Ascending aorta (tissue), 2 donors: ENCODE data around the gene PPOX. TPM values are rescaled to one million over a fixed set of nuclear protein-coding genes. Genes with fewer than 3 reads are reported as not detected.

ENCODE experiments used
- DNase-seq, 2 donors: peaks; one replicate each; pipeline ENCODE4 v3.0.0-alpha.2; 2019; ENCODE audit warnings: low spot score in 2 of 2
- H3K27ac ChIP-seq, 2 donors: fragments of 200-600 bp; sonication (generic); one replicate each; pipeline ENCODE4 v1.5.1; 2016 to 2017; ENCODE audit warnings: mild to moderate bottlenecking in 1 of 2
- H3K27me3 ChIP-seq: fragments of 200-600 bp; sonication (generic); one replicate; pipeline ENCODE4 v1.5.1; 2017
- H3K36me3 ChIP-seq, 2 donors: fragments of 200-600 bp; sonication (generic); one replicate each; pipeline ENCODE4 v1.5.1; 2016
- H3K4me1 ChIP-seq, 2 donors: fragments of 200-600 bp; sonication (generic); one replicate each; pipeline ENCODE4 v1.5.1; 2016 to 2017; ENCODE audit warnings: mild to moderate bottlenecking in 1 of 2
- H3K4me3 ChIP-seq, 2 donors: fragments of 200-600 bp; sonication (generic); one replicate each; pipeline ENCODE4 v1.5.1; 2016 to 2017; ENCODE audit warnings: mild to moderate bottlenecking in 1 of 2
- H3K9me3 ChIP-seq, 2 donors: fragments of 200-600 bp; sonication (generic); one replicate each; pipeline ENCODE4 v1.5.1; 2016
- intact Hi-C: fragments of 100-400 bp; cut with DNase I; formaldehyde crosslinking; loops from one replicate; pipeline ENCODE4 v1.15.1; 2023
- total RNA-seq: library from RNA; depleted of rRNA; stranded (reverse); fragments of >200 nt; gene quantifications from one replicate; pipeline ENCODE4 v1.1.0, GENCODE V29; 2016
- TF ChIP-seq, protein P1 (sequence below), 3 experiments: fragments of 200-600 bp in 2 of 3; fragments of 450-650 bp in 1 of 3; sonication (generic) in 2 of 3; IDR thresholded peaks; one replicate each; pipeline ENCODE4 v1.5.1; 2016 to 2019; ENCODE audit warnings: antibody characterized with exemption in 3 of 3, mild to moderate bottlenecking in 1 of 3, moderate library complexity in 1 of 3

PPOX gene
- total RNA-seq, 1 donor from 2014 or later: 4.8 TPM

DNA sequence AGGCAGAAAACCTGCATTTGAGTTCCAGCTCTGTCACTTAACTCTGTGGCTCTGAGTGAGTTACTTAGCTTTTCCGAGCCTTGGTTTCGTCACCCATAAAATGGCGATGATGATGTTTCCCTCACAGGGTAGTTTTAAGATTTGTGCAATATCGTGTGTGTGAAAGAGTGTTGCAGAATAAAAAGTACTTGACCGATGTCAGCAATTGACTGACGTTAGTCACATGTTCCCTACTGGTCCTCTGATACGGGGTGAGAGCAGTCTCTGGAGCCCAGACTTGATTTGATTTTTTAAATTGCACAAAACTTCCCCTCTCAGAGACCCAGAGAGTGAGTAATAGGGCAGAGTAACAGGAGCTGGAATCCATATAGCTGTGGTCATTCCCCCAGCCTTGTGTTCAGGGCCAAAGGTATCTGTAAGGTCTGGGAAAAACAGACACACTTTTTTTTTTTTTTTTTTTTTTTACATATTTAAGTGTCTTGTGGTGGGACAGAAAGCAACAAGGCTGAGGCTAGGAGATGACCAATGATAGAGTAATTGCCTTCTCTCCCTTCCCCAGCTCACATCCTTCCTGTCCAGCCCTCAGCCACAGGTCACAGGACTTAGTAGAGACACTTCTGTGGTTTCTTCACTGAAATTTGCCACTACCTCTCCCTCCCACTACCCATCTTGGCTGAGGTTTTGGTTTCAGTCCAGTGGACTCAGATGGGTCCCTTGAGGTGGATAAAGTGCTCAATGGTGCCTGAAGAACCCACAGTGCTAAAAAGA is 50.9 kb downstream of the PPOX start:
- TF ChIP-seq, protein P1, sequence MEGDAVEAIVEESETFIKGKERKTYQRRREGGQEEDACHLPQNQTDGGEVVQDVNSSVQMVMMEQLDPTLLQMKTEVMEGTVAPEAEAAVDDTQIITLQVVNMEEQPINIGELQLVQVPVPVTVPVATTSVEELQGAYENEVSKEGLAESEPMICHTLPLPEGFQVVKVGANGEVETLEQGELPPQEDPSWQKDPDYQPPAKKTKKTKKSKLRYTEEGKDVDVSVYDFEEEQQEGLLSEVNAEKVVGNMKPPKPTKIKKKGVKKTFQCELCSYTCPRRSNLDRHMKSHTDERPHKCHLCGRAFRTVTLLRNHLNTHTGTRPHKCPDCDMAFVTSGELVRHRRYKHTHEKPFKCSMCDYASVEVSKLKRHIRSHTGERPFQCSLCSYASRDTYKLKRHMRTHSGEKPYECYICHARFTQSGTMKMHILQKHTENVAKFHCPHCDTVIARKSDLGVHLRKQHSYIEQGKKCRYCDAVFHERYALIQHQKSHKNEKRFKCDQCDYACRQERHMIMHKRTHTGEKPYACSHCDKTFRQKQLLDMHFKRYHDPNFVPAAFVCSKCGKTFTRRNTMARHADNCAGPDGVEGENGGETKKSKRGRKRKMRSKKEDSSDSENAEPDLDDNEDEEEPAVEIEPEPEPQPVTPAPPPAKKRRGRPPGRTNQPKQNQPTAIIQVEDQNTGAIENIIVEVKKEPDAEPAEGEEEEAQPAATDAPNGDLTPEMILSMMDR (IDR thresholded peaks at IDR 0.05): no peak
- H3K9me3 ChIP-seq: no peaks in the 10 kb centered on the region
- peak overlapping the region in 1 of 2 donors; percentile 39 for H3K4me3 ChIP-seq
- no peak for DNase-seq
- peaks cover 19 to 30% of the 10 kb centered on the region in 2 donors for H3K36me3 ChIP-seq
- H3K4me1 ChIP-seq: peaks cover 0 to 4% of the 10 kb centered on the region in 2 donors
- intact Hi-C loops: no loop called here
- peak overlapping the region; percentile 78 to 84 for H3K27ac ChIP-seq
- no peaks in the 10 kb centered on the region for H3K27me3 ChIP-seq

DNA sequence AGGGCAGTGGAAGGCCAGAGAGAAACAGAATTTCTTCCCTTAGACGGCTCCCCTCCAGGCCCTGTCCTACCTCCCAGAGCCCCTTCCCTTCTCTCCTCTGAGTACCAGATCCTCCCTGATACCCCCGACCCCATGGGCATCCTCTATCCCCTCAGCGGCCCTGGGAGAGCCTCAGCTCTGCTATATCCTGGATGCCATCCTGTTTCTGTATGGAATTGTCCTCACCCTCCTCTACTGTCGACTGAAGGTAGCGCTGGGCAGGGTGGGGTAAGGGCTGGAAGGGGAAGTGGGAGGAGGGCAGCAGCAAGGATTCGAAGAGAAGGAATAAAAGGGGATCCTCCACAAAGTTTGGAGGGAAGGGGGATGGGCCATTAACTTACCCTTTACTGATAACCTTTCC is 51.6 kb downstream of the PPOX start:
- Histone ChIP-seq H3K9me3 (no peaks in the 10 kb centered on the region), H3K4me1 (peaks cover 0 to 4% of the 10 kb centered on the region in 2 donors), H3K27me3 (no peaks in the 10 kb centered on the region), H3K4me3 (peak overlapping the region in 1 of 2 donors; percentile 39), H3K36me3 (peaks cover 12 to 23% of the 10 kb centered on the region in 2 donors), H3K27ac (peak overlapping the region; percentile 72 to 78)
- DNase-seq: no peak
- intact Hi-C loops: no loop called here
- TF ChIP-seq, protein P1 (IDR thresholded peaks at IDR 0.05): no peak

DNA sequence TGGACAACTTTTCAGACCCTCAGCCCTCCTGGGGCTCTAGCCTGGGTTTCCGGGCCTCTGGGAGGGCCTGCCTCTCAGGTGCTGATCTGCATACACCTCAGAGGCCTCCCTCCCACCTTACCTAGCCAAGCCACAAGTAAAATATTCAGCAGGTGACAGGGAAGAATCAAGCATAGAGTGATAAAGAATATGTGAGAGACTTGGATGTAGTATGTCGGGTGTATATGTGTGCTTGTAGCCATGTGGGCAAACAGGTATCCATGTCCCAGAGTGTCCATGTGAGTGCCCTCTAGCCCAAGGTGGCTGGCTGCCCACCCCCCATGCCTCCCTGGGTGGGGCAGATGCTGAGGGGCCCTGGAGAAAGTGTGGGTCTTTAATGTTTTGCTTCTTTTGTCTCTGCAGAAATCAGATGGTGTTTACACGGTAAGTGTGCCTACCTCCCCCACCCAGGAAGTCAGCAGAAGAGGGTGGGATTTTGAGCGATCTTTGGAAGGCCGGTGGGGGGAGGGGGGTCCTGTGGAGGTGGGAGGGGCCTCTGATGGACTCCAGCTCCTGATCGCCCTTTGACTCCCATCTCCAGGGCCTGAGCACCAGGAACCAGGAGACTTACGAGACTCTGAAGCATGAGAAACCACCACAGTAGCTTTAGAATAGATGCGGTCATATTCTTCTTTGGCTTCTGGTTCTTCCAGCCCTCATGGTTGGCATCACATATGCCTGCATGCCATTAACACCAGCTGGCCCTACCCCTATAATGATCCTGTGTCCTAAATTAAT is 52.3 kb downstream of the PPOX start:
- peaks cover 6 to 17% of the 10 kb centered on the region in 2 donors for H3K36me3 ChIP-seq
- no peak for DNase-seq
- no peaks in the 10 kb centered on the region for H3K9me3 ChIP-seq
- TF ChIP-seq, protein P1 (IDR thresholded peaks at IDR 0.05): no peak
- H3K4me3 ChIP-seq: no peak overlapping the region
- intact Hi-C loops: no loop called here
- no peaks in the 10 kb centered on the region for H3K27me3 ChIP-seq
- peak overlapping the region in 1 of 2 donors; percentile 78 for H3K27ac ChIP-seq
- H3K4me1 ChIP-seq: peaks cover 0 to 4% of the 10 kb centered on the region in 2 donors

DNA sequence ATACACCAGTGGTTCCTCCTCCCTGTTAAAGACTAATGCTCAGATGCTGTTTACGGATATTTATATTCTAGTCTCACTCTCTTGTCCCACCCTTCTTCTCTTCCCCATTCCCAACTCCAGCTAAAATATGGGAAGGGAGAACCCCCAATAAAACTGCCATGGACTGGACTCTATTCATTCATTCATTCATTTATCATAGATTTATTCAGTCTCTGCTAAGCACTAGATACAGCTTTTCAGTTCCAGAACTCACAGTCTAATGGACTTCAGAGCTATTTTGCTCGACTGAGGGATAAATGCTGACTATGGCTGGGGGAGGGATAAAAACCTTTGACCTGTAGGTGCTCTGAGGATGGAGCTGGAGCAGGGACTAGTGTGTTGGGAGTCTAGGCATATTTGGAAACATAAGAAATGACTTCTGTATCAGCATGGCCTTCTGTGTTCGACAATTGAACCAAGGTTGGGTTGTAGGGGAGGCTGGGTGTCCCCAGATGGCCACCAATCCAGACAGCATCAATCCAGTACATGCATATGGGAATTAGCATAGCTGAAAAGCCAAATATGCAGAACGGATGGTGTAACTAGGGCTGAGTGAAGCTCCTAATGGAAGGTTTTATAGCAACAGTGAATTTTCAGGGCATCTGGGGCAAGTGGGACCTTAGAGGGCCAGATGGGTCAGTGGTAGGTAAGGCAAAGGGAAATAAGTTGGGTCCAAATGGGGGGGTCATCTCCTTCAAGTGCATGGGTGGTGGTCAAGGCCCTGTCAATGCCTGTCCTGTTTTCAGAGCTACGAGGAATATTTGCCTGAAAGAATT is 53.1 kb downstream of the PPOX start:
- TF ChIP-seq, protein P1 (IDR thresholded peaks at IDR 0.05): no peak
- no peak overlapping the region for H3K4me3 ChIP-seq
- no peaks in the 10 kb centered on the region for H3K9me3 ChIP-seq
- intact Hi-C loops: no loop called here
- no peaks in the 10 kb centered on the region for H3K27me3 ChIP-seq
- DNase-seq: no peak
- peaks cover 0 to 9% of the 10 kb centered on the region in 2 donors for H3K36me3 ChIP-seq
- peaks cover 0 to 4% of the 10 kb centered on the region in 2 donors for H3K4me1 ChIP-seq
- no peak overlapping the region for H3K27ac ChIP-seq

DNA sequence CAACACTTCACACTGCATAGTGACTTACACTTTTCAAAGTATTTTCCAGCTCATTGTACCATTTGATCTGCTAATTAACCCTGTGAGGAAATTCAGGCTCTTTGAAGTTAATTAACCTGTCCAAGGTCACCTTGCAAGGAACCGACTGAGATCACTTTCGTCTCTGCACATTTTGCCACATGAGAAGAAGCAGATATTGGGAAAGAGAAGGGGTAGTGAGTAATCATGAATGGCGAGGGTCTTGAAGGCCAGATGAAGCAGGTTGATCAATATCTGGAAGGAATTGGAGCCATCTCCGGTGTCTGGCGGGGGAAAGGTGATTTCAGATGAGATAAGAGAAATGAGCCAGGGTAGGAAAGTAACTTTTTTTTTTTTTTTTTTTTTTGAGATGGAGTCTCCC is 53.8 kb downstream of the PPOX start:
- TF ChIP-seq, protein P1 (IDR thresholded peaks at IDR 0.05): no peak
- no peaks in the 10 kb centered on the region for H3K27me3 ChIP-seq
- H3K9me3 ChIP-seq: no peaks in the 10 kb centered on the region
- H3K4me3 ChIP-seq: no peak overlapping the region
- H3K4me1 ChIP-seq: peaks cover 0 to 4% of the 10 kb centered on the region in 2 donors
- H3K36me3 ChIP-seq: peaks cover 0 to 2% of the 10 kb centered on the region in 2 donors
- no peak for DNase-seq
- intact Hi-C loops: no loop called here
- H3K27ac ChIP-seq: no peak overlapping the region
